Choroid plexus epithelial cell (primary cell): ENCODE measurements around the gene HYAL2.
A peak's percentile ranks its signal among the peaks of the same experiment; 100 is the strongest.

Experiments
- DNase-seq: peaks from one replicate; pipeline ENCODE4 v3.0.0-alpha.2; 2010; ENCODE audit warnings: low read depth
- H3K4me3 ChIP-seq: 2 replicates; pipeline ENCODE4 v1.5.1; 2011; ENCODE audit warnings: low read depth, mild to moderate bottlenecking, control low read depth, low read length, moderate library complexity
- CTCF ChIP-seq: conservative IDR thresholded peaks from 2 replicates; pipeline ENCODE4 v1.5.1; 2011; ENCODE audit warnings: low read depth, mild to moderate bottlenecking, control low read depth, inconsistent platforms, low read length, moderate library complexity

Gene HYAL2

GRCh38 chr3:50278123-50278879, 44.2 kb downstream of the HYAL2 start:
- TF ChIP-seq CTCF: no peak
- no peak for DNase-seq
- H3K4me3 ChIP-seq: no peak overlapping the region

- DNase-seq: no peak
- no peak overlapping the region for H3K4me3 ChIP-seq
- no peak for TF ChIP-seq CTCF
Measured at GRCh38 chr3:50276762-50277101, 45.8 kb downstream of the HYAL2 start.

- no peak for TF ChIP-seq CTCF
- no peak overlapping the region for H3K4me3 ChIP-seq
- no peak for DNase-seq
Measured at GRCh38 chr3:50275996-50276761, 46.4 kb downstream of the HYAL2 start.

GRCh38 chr3:50275141-50275995, 47.2 kb downstream of the HYAL2 start:
- H3K4me3 ChIP-seq: no peak overlapping the region
- no peak for DNase-seq
- no peak for TF ChIP-seq CTCF

- DNase-seq: peak; percentile 60
- no peak overlapping the region for H3K4me3 ChIP-seq
Measured at GRCh38 chr3:50274371-50275104, 48.0 kb downstream of the HYAL2 start.

More at GRCh38 chr3:50274371-50275104, 48.0 kb downstream of the HYAL2 start:
- TF ChIP-seq CTCF: peak; percentile 72
